Gastroesophageal sphincter (tissue), 4 donors: Measurements from ENCODE around the gene SFMBT2. TPM values are rescaled to one million over a fixed set of nuclear protein-coding genes. Genes with fewer than 3 reads are reported as not detected.

Experiments used
- ATAC-seq: fragments of 150-250 bp; one replicate; pipeline ENCODE4 v1.9.1; 2016; ENCODE audit warnings: mild to moderate bottlenecking, moderate library complexity
- H3K27ac ChIP-seq, 4 donors: fragments of 200-600 bp; sonication (generic) in 3 of 4; 1 replicate in 3 of 4; 2 replicates in 1 of 4; pipeline ENCODE4 v1.5.1; 2016 to 2019
- H3K27me3 ChIP-seq: fragments of 200-600 bp; sonication (generic); one replicate; pipeline ENCODE4 v1.5.1; 2019
- H3K36me3 ChIP-seq, 2 donors: fragments of 200-600 bp; sonication (generic); one replicate each; pipeline ENCODE4 v1.5.1; 2019; ENCODE audit warnings: control low read depth in 1 of 2
- H3K4me1 ChIP-seq, 3 donors: fragments of 200-600 bp; sonication (generic); 1 replicate in 2 of 3; 2 replicates in 1 of 3; pipeline ENCODE4 v1.5.1; 2016 to 2019; ENCODE audit warnings: control low read depth in 2 of 3
- H3K4me3 ChIP-seq, 2 donors: fragments of 200-600 bp; sonication (generic); one replicate each; pipeline ENCODE4 v1.5.1; 2019; ENCODE audit warnings: mild to moderate bottlenecking in 1 of 2, moderate library complexity in 1 of 2
- H3K9me3 ChIP-seq, 3 donors: fragments of 200-600 bp; sonication (generic); one replicate each; pipeline ENCODE4 v1.5.1; 2017 to 2019; ENCODE audit warnings: control low read depth in 2 of 3
- EP300 ChIP-seq: sonication (generic); formaldehyde crosslinking; IDR thresholded peaks from one replicate; pipeline ENCODE4 v1.6.1; 2017; ENCODE audit warnings: antibody characterized with exemption, mild to moderate bottlenecking
- POLR2A ChIP-seq, 2 donors: fragments of 450-650 bp; IDR thresholded peaks; one replicate each; pipeline ENCODE4 v1.6.1; 2017; ENCODE audit warnings: antibody characterized with exemption in 2 of 2, mild to moderate bottlenecking in 2 of 2, moderate library complexity in 1 of 2
- POLR2AphosphoS5 ChIP-seq: sonication (generic); formaldehyde crosslinking; IDR thresholded peaks from one replicate; pipeline ENCODE4 v1.6.1; 2017; ENCODE audit warnings: antibody characterized with exemption
- WGBS, 2 donors: methylation state at CpG; one replicate each; pipeline ENCODE4 v1.1.5; 2018; ENCODE audit warnings: low coverage in 1 of 2; 5-methylcytosine and 5-hydroxymethylcytosine counted together
- total RNA-seq, 4 donors: library from RNA; depleted of rRNA; stranded (reverse); fragments of >200 nt; gene quantifications; one replicate each; pipeline ENCODE4 v1.1.0, GENCODE V29; 2016
- TF ChIP-seq, protein P1 (sequence below), 4 experiments: fragments of 200-600 bp in 2 of 4; fragments of 450-650 bp in 2 of 4; sonication (generic) in 1 of 4; IDR thresholded peaks; one replicate each; pipeline ENCODE4 v1.5.1; 2017 to 2019; ENCODE audit warnings: antibody characterized with exemption in 4 of 4, mild to moderate bottlenecking in 2 of 4, moderate library complexity in 2 of 4

Gene SFMBT2
- total RNA-seq, 4 donors from 2014 or later = 6.9 to 14.3 (median 11.4) TPM

DNA sequence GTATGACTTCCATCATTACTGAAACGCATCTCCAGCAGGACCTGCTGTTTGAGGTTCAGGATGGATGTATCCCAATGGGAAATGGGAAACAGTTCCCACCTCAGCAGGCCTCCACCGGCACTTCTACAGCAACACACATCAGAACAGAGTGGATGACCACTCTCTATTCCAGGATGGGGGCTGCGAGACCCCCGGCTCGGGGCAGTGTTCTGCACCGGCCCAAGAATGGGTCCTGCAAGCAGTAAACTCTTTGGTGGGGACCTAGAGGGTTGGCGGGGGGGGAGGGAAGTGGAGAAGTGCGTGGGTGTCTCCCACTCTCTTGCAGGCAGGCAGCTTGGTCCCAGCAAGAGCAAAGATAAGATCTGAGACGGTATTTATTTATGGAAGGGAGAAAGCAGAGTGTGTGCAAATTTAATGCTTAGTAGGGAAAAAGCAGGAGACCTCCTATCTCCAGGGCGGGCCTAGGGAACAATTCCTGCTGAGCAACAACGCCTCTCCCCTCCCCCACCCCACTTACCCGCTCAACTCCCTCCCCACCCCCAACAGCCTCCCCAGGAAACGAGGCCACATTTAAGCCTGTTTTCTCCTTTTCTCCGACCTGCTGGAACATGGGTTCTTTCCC lies 4.0 kb downstream of the SFMBT2 start:
- Histone ChIP-seq H3K9me3 (no peaks in the 10 kb centered on the region), H3K27me3 (peaks cover 19% of the 10 kb centered on the region), H3K4me1 (peaks cover 0 to 69% (median 7%) of the 10 kb centered on the region in 3 donors), H3K27ac (peak overlapping the region in 3 of 4 donors; percentile 73 to 89 (median 84)), H3K4me3 (peak overlapping the region in 1 of 2 donors; percentile 78), H3K36me3 (no peaks in the 10 kb centered on the region)
- TF ChIP-seq, protein P1, sequence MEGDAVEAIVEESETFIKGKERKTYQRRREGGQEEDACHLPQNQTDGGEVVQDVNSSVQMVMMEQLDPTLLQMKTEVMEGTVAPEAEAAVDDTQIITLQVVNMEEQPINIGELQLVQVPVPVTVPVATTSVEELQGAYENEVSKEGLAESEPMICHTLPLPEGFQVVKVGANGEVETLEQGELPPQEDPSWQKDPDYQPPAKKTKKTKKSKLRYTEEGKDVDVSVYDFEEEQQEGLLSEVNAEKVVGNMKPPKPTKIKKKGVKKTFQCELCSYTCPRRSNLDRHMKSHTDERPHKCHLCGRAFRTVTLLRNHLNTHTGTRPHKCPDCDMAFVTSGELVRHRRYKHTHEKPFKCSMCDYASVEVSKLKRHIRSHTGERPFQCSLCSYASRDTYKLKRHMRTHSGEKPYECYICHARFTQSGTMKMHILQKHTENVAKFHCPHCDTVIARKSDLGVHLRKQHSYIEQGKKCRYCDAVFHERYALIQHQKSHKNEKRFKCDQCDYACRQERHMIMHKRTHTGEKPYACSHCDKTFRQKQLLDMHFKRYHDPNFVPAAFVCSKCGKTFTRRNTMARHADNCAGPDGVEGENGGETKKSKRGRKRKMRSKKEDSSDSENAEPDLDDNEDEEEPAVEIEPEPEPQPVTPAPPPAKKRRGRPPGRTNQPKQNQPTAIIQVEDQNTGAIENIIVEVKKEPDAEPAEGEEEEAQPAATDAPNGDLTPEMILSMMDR (IDR thresholded peaks at IDR 0.05) = no peak
- no peak for ATAC-seq
- 79 to 82% methylated on average over 10 to 11 of the region's 14 CpGs for WGBS, 2 donors

DNA sequence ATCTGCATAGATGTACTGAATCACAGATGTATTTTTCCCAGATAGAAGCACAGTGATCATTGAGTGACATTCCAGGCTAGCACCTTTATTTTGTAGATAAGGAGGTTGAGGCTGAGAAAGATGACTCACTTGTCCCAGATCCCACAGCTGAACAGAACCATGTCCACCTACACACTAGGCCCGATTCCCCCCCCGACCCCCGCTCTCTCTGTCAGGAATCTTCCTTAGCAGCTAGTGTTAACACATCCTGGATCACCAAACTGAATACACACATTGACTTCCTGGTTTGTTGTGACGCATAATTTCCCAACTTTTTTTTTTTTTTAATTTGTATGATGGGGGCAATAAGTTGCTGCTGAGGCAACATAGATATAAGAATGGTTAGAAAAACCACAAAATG lies 5.2 kb downstream of the SFMBT2 start:
- no peak for TF ChIP-seq POLR2A (IDR thresholded peaks at IDR 0.05)
- no peak overlapping the region for H3K4me3 ChIP-seq
- no peak for ATAC-seq
- no peaks in the 10 kb centered on the region for H3K36me3 ChIP-seq
- peaks cover 0 to 66% (median 0%) of the 10 kb centered on the region in 3 donors for H3K4me1 ChIP-seq
- H3K9me3 ChIP-seq = no peaks in the 10 kb centered on the region
- no peak overlapping the region for H3K27ac ChIP-seq
- WGBS, 2 donors = 45 to 58% methylated on average over 2 to 4 of the region's 4 CpGs
- peaks cover 11% of the 10 kb centered on the region for H3K27me3 ChIP-seq

DNA sequence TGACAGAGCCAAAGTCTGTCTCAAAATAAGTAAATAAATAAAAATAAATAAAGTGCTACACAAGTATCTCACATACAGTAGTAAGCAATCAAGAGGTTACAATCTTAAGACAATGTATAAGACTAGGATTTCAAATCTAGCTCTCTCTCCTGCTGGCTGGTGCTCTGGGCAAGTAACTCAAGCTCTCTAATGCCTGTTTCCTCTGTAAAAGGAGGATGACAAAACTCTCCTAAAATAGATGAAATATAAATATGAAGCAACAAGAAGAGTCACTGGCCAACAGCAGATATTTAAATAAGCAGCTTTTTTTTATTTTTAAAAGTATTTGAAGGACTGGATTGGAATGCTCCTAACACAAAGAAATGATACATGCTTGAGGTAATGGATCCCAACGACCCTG lies 7.2 kb downstream of the SFMBT2 start:
- ATAC-seq = no peak
- Histone ChIP-seq H3K36me3 (no peaks in the 10 kb centered on the region), H3K27me3 (peaks cover 10% of the 10 kb centered on the region), H3K4me3 (no peak overlapping the region), H3K9me3 (no peaks in the 10 kb centered on the region), H3K4me1 (peaks cover 0 to 62% (median 3%) of the 10 kb centered on the region in 3 donors), H3K27ac (no peak overlapping the region)
- WGBS, 2 donors = 77 to 83% methylated on average over 1 of the region's 1 CpG
- no peak for TF ChIP-seq POLR2AphosphoS5
- TF ChIP-seq, protein P1 (IDR thresholded peaks at IDR 0.05) = no peak
- TF ChIP-seq EP300 = no peak
- TF ChIP-seq POLR2A (IDR thresholded peaks at IDR 0.05) = no peak

DNA sequence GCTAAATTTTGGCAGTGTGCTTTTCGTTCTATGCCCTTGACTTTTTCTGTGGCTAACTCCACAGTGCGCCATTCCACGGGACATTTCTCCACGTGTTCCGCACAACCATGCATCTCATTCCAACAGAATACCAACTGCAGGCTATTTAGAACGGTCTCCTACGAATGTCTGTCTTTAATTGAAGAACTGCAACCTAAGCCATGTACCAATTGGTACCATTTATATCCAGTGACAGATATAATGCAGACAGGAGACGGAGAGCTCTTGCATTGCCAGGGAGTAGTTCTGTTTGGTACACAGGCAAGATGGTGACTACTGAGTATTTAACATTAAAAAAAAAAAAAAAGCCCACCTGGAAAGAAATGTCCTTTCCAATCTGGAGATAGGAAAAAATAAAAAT lies 9.1 kb downstream of the SFMBT2 start:
- H3K36me3 ChIP-seq = no peaks in the 10 kb centered on the region
- 83 to 84% methylated on average over 8 of the region's 8 CpGs for WGBS, 2 donors
- H3K4me3 ChIP-seq = no peak overlapping the region
- no peak for ATAC-seq
- peaks cover 3 to 50% (median 3%) of the 10 kb centered on the region in 3 donors for H3K4me1 ChIP-seq
- no peaks in the 10 kb centered on the region for H3K27me3 ChIP-seq
- TF ChIP-seq, protein P1 (IDR thresholded peaks at IDR 0.05) = no peak
- TF ChIP-seq EP300 (no peak), POLR2A (IDR thresholded peaks at IDR 0.05) (no peak), POLR2AphosphoS5 (no peak)
- H3K27ac ChIP-seq = no peak overlapping the region
- H3K9me3 ChIP-seq = no peaks in the 10 kb centered on the region

DNA sequence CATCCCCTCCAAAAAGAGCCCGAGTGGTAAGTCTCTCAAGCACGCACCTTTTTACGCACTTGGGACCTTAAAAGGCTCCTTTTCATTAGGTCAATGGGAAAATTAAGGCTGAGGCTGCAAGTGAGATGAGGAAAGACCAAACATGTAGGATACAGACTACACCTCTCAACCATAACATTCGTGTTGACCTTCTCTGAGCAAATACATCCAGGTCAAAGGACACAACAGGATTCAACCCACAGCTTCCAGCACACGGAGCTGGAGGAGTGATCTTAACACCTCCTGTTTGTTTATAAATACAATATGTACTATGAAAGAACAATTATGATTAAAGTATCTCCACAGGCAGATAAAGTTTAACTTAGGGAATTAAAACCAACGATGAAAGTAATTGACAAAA lies 9.7 kb downstream of the SFMBT2 start:
- TF ChIP-seq POLR2A (IDR thresholded peaks at IDR 0.05) = no peak
- TF ChIP-seq, protein P1 (IDR thresholded peaks at IDR 0.05) = no peak
- H3K9me3 ChIP-seq = no peaks in the 10 kb centered on the region
- H3K36me3 ChIP-seq = no peaks in the 10 kb centered on the region
- H3K27me3 ChIP-seq = no peaks in the 10 kb centered on the region
- no peak overlapping the region for H3K4me3 ChIP-seq
- no peak overlapping the region for H3K27ac ChIP-seq
- no peak for ATAC-seq
- WGBS, 2 donors = 82 to 83% methylated on average over 6 of the region's 6 CpGs
- peaks cover 3 to 44% (median 3%) of the 10 kb centered on the region in 3 donors for H3K4me1 ChIP-seq
